Measurements from ENCODE around the gene HORMAD1. TPM values are rescaled to one million over a fixed set of nuclear protein-coding genes. Genes with fewer than 3 reads are reported as not detected.

Gene HORMAD1
- total and polyA plus RNA-seq, 5 donors, result 0.26 to 0.64 (median 0.54) TPM; not detected in 1

DNA sequence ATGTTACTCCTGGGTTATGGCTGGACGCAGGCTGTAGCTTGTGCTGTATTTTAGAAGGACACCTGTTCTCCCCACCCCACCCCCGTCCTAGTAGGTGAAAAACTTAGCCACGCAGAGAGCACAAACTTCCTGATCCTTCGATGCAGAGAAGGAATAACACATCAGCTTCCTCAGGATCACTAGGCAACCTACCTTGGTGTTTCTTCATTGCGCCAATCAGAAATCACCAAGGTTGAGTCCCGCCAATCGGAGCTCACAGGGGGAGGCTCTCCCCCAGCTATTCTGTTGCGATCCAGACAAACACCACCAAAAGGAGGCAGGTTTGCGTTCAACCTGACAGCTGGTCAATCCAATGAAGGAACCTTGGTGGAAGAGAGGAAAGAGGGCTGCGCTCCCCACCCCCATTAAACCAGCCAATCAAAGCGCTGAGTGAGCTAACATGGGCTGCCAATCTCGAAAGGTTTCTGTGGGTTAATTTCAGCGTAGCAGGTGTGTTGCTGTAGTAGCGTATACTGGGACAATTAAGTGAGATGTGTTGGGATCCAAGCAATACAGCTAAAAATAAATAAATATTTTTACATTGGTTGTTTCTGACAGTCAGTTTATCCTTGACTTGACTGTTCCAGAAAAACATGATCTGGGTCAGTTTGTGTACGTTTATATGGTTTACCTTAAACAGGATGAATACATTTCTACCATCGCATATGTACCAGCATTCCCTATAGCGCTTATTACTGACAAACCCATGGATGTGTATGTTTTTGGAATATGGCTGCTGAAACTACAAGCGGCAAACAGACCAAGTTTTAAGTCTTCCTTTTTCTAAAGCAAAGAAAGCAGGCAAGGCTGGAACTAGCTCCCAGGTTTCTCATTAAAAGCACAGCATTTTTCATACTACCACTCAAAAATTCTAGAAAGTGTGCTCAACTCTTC, 23.4 kb downstream of the HORMAD1 start, which contains the start of gene GOLPH3L:
TSS of gene GOLPH3L (minus strand) at position 160 of the 933 bp plus-strand sequence. CDS start 2,316 bp downstream, outside the sequence.
- H3K9me3 ChIP-seq (ENCODE audit: control insufficient read depth, low read length), result no peaks in the 10 kb centered on the region
- no peaks in the 10 kb centered on the region for H3K27me3 ChIP-seq (ENCODE audit: control insufficient read depth, insufficient read depth)
- H3K4me3 ChIP-seq (ENCODE audit: low read length), result peak within 1 kb of the TSS; percentile 100
- ATAC-seq (peak; percentile 100), DNase-seq (peak; percentile 89 to 94 (median 92))
- WGBS, result 3% methylated on average over 18 of the region's 18 CpGs
- no peaks in the 10 kb centered on the region for H3K4me1 ChIP-seq (ENCODE audit: control insufficient read depth, insufficient read depth, low read length)
- intact Hi-C loops (cut with DNase I), result no loop called here
- peak within 1 kb of the TSS; percentile 95 for H3K27ac ChIP-seq (ENCODE audit: low read length)

GRCh38 chr1:150696590-150696989, 24.1 kb downstream of the HORMAD1 start:
- intact Hi-C loops (cut with DNase I), result no loop called here
- peak in 1 of 2 donors; percentile 27 for ATAC-seq
- H3K4me3 ChIP-seq (ENCODE audit: low read length), result peak overlapping the region; percentile 100
- H3K4me1 ChIP-seq (ENCODE audit: control insufficient read depth, insufficient read depth, low read length), result no peaks in the 10 kb centered on the region
- no peaks in the 10 kb centered on the region for H3K27me3 ChIP-seq (ENCODE audit: control insufficient read depth, insufficient read depth)
- peak overlapping the region; percentile 95 for H3K27ac ChIP-seq (ENCODE audit: low read length)
- no peaks in the 10 kb centered on the region for H3K9me3 ChIP-seq (ENCODE audit: control insufficient read depth, low read length)
- WGBS, result under 1% methylated on average over 6 of the region's 6 CpGs
- DNase-seq, result no peak

DNA sequence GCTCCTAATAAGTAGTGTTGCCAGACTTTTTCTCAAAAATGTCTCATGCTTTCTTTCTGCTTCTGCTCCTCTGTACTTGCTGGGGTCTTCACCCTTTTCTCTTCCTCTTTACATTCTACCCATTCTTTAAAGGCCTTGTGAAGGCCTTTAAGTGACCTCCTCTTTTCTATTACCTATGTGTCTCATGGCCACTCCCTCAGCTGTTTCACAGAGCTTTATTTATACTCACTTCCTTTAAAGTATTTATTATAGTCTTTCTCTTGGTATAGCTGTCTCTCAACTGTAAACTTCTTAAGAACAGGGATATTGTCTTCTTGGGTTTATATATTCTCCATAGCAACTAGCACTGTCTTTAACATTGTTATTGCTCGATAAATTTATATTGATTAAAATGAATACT, 24.5 kb downstream of the HORMAD1 start:
- intact Hi-C loops (cut with DNase I), result no loop called here
- H3K27ac ChIP-seq (ENCODE audit: low read length), result no peak overlapping the region
- no peak for ATAC-seq
- H3K4me1 ChIP-seq (ENCODE audit: control insufficient read depth, insufficient read depth, low read length), result no peaks in the 10 kb centered on the region
- no peak for DNase-seq
- 34% methylated on average over 1 of the region's 1 CpG for WGBS
- no peaks in the 10 kb centered on the region for H3K9me3 ChIP-seq (ENCODE audit: control insufficient read depth, low read length)
- H3K4me3 ChIP-seq (ENCODE audit: low read length), result peak overlapping the region; percentile 100
- H3K27me3 ChIP-seq (ENCODE audit: control insufficient read depth, insufficient read depth), result no peaks in the 10 kb centered on the region

DNA sequence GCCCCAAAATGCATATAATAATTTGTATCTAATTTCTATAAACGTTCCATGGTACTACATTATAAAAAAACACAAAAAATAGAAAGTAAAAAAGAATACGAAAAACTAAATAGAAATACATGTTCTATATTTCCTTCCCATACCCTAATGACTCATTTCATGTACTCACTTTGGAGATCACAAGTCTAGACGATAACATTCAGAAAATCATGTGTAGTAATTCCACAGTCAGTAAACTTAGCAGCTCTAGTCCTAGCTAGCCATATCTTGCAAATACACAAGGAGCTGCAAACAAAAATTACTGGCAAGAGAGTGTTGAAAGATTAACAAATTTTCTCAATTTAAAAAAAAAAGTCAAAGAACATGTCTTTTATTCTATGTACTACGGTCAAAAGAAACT, 25.1 kb downstream of the HORMAD1 start:
- no peak for DNase-seq
- Histone ChIP-seq H3K27ac (ENCODE audit: low read length) (no peak overlapping the region), H3K4me3 (ENCODE audit: low read length) (no peak overlapping the region), H3K9me3 (ENCODE audit: control insufficient read depth, low read length) (no peaks in the 10 kb centered on the region), H3K27me3 (ENCODE audit: control insufficient read depth, insufficient read depth) (no peaks in the 10 kb centered on the region), H3K4me1 (ENCODE audit: control insufficient read depth, insufficient read depth, low read length) (no peaks in the 10 kb centered on the region)
- no peak for ATAC-seq
- intact Hi-C loops (cut with DNase I), result no loop called here
- 80% methylated on average over 4 of the region's 4 CpGs for WGBS

GRCh38 chr1:150692720-150693119, 28.0 kb downstream of the HORMAD1 start:
- WGBS, result 66% methylated on average over 3 of the region's 3 CpGs
- intact Hi-C loops (cut with DNase I), result no loop called here
- H3K27ac ChIP-seq (ENCODE audit: low read length), result no peak overlapping the region

GRCh38 chr1:150688763-150689162, 31.9 kb downstream of the HORMAD1 start:
- H3K27me3 ChIP-seq (ENCODE audit: control insufficient read depth, insufficient read depth), result no peaks in the 10 kb centered on the region
- WGBS, result 70% methylated on average over 1 of the region's 1 CpG
- no peak for DNase-seq

More at GRCh38 chr1:150692720-150693119, 28.0 kb downstream of the HORMAD1 start:
- DNase-seq (no peak), ATAC-seq (no peak)
- Histone ChIP-seq H3K4me3 (ENCODE audit: low read length) (no peak overlapping the region), H3K9me3 (ENCODE audit: control insufficient read depth, low read length) (no peaks in the 10 kb centered on the region), H3K27me3 (ENCODE audit: control insufficient read depth, insufficient read depth) (no peaks in the 10 kb centered on the region), H3K4me1 (ENCODE audit: control insufficient read depth, insufficient read depth, low read length) (no peaks in the 10 kb centered on the region)

GRCh38 chr1:150686275-150686674, 34.4 kb downstream of the HORMAD1 start:
- intact Hi-C loops (cut with DNase I), result no loop called here
- Histone ChIP-seq H3K4me3 (ENCODE audit: low read length) (no peak overlapping the region), H3K27me3 (ENCODE audit: control insufficient read depth, insufficient read depth) (no peaks in the 10 kb centered on the region), H3K27ac (ENCODE audit: low read length) (no peak overlapping the region), H3K4me1 (ENCODE audit: control insufficient read depth, insufficient read depth, low read length) (no peaks in the 10 kb centered on the region), H3K9me3 (ENCODE audit: control insufficient read depth, low read length) (no peaks in the 10 kb centered on the region)
- DNase-seq, result no peak
- no peak for ATAC-seq
- WGBS, result 97% methylated on average over 3 of the region's 3 CpGs

More at GRCh38 chr1:150688763-150689162, 31.9 kb downstream of the HORMAD1 start:
- no peaks in the 10 kb centered on the region for H3K9me3 ChIP-seq (ENCODE audit: control insufficient read depth, low read length)
- intact Hi-C loops (cut with DNase I), result no loop called here
- H3K27ac ChIP-seq (ENCODE audit: low read length), result no peak overlapping the region
- H3K4me1 ChIP-seq (ENCODE audit: control insufficient read depth, insufficient read depth, low read length), result no peaks in the 10 kb centered on the region
- ATAC-seq, result no peak
- no peak overlapping the region for H3K4me3 ChIP-seq (ENCODE audit: low read length)

DNA sequence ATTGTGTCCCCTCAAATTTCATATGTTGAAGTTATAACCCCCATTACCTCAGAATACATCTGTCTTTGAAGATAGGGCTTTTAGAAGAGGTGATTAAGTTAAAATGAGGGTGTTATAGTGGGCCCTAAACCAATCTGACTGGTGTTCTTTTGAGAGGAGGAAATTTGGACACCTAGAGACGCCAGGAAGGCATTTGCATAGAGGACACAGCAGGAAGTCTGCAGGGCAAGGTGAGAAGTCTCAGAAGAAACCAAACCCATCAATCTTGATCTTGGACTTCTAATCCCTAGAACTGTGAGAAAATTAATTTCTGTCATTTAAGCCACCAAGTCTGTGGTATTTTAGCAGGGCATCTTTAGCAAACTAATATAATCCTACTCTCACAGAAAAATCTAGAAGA, 36.8 kb downstream of the HORMAD1 start:
- Histone ChIP-seq H3K9me3 (ENCODE audit: control insufficient read depth, low read length) (no peaks in the 10 kb centered on the region), H3K27ac (ENCODE audit: low read length) (no peak overlapping the region), H3K27me3 (ENCODE audit: control insufficient read depth, insufficient read depth) (no peaks in the 10 kb centered on the region), H3K4me3 (ENCODE audit: low read length) (no peak overlapping the region), H3K4me1 (ENCODE audit: control insufficient read depth, insufficient read depth, low read length) (no peaks in the 10 kb centered on the region)
- no peak for ATAC-seq
- intact Hi-C loops (cut with DNase I), result no loop called here
- WGBS, result 75% methylated on average over 1 of the region's 1 CpG
- no peak for DNase-seq

GRCh38 chr1:150678988-150679387, 41.7 kb downstream of the HORMAD1 start:
- WGBS, result 100% methylated on average over 1 of the region's 1 CpG
- no peak overlapping the region for H3K4me3 ChIP-seq (ENCODE audit: low read length)
- no peak for ATAC-seq
- H3K27ac ChIP-seq (ENCODE audit: low read length), result no peak overlapping the region
- no peaks in the 10 kb centered on the region for H3K4me1 ChIP-seq (ENCODE audit: control insufficient read depth, insufficient read depth, low read length)
- no peaks in the 10 kb centered on the region for H3K27me3 ChIP-seq (ENCODE audit: control insufficient read depth, insufficient read depth)
- H3K9me3 ChIP-seq (ENCODE audit: control insufficient read depth, low read length), result no peaks in the 10 kb centered on the region
- DNase-seq, result no peak
- intact Hi-C loops (cut with DNase I), result no loop called here

DNA sequence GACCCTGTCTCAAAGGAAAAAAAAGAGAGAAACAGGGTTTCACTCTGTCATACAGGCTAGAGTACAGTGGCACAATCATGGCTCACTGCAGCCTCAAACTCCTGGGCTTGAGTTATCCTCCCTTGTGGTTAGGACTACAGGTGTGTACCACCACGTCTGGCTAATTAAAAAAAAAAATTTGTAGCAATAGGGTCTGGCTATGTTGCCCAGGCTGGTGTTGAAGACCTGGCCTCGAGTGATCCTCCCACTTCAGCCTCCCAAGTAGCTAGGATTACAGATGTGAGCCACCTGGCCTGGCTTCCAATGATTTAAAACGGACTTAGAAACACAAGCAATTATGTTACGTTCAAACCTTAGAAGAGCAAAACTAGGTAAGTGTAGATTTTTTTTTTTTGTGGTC, 45.8 kb downstream of the HORMAD1 start:
- Histone ChIP-seq H3K27ac (ENCODE audit: low read length) (no peak overlapping the region), H3K4me3 (ENCODE audit: low read length) (no peak overlapping the region), H3K4me1 (ENCODE audit: control insufficient read depth, insufficient read depth, low read length) (no peaks in the 10 kb centered on the region), H3K9me3 (ENCODE audit: control insufficient read depth, low read length) (no peaks in the 10 kb centered on the region), H3K27me3 (ENCODE audit: control insufficient read depth, insufficient read depth) (no peaks in the 10 kb centered on the region)
- WGBS, result 95% methylated on average over 4 of the region's 4 CpGs
- no peak for DNase-seq
- no peak for ATAC-seq
- intact Hi-C loops (cut with DNase I), result no loop called here

- WGBS, result 89% methylated on average over 7 of the region's 7 CpGs
- H3K27me3 ChIP-seq (ENCODE audit: control insufficient read depth, insufficient read depth), result no peaks in the 10 kb centered on the region
- no peak overlapping the region for H3K4me3 ChIP-seq (ENCODE audit: low read length)
- intact Hi-C loops (cut with DNase I), result no loop called here
- H3K4me1 ChIP-seq (ENCODE audit: control insufficient read depth, insufficient read depth, low read length), result no peaks in the 10 kb centered on the region
- no peak overlapping the region for H3K27ac ChIP-seq (ENCODE audit: low read length)
- ATAC-seq (no peak), DNase-seq (no peak)
- H3K9me3 ChIP-seq (ENCODE audit: control insufficient read depth, low read length), result no peaks in the 10 kb centered on the region
Observed at GRCh38 chr1:150663321-150663720, 57.4 kb downstream of the HORMAD1 start.
